ENCODE results near the gene CCNF.
"Not testable (repeated sequence)": the region's sequence is repeated elsewhere in the genome, so short reads cannot be mapped to it uniquely, and the experiment has no call there.

The CCNF gene

DNA sequence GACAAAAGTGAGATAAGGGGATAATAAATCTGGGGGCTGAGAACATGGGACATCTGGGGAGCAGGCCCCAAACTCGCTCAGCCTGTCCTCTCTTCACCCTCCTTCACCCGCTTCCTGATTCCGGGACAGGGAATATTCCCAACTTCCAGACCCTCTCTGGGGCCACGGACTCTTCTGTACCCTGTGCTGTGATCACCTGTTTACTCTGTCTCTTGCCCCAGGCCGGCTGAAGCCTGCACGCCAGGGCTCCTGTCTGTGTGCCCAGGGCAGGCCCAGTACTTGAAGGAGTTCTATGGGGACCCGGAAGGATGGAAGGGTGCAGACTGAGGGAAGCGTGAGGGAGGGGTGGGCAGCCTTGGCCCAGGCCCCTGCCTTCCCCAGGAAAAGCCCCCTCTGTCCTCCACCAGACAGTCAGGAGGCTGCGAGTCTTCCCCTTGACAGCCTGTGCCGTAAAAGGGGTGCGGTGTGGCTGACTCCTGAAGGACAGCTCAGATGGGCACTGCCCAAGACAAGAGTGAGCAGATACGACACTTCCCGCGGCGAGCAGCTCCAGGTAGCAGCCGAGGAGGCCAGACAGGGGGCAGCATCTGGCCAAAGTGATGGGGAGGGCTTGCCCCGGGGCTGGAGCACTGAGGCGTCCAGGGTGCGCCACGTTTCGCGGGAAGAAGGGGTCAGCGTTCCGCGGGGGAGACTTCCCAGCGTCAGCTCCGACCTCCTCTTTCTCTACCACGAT is 1.0 kb upstream of the CCNF start:
- peak overlapping the region; percentile 43 to 67 for H3K27ac ChIP-seq (ENCODE audit: low read depth in 2 of 2, low read length in 2 of 2)
- peak overlapping the region; percentile 74 to 77 for H3K4me3 ChIP-seq (ENCODE audit: low read length in 2 of 2)
- H3K27me3 ChIP-seq (ENCODE audit: control insufficient read depth in 2 of 2, insufficient read depth in 2 of 2, low read length in 2 of 2), result no peaks in the 10 kb centered on the region
- H3K4me1 ChIP-seq (ENCODE audit: control insufficient read depth in 2 of 2, insufficient read depth in 2 of 2, low read length in 2 of 2), result peaks cover 12 to 17% of the 10 kb centered on the region in 2 donors
- H3K9ac ChIP-seq (ENCODE audit: low read depth in 1 of 2, low read length in 2 of 2), result peak overlapping the region; percentile 68 to 78
- H3K36me3 ChIP-seq (ENCODE audit: control insufficient read depth in 2 of 2, insufficient read depth in 2 of 2, low read length in 2 of 2), result peaks cover 0 to 3% of the 10 kb centered on the region in 2 donors
- H3K9me3 ChIP-seq (ENCODE audit: control insufficient read depth in 2 of 2, low read length in 2 of 2), result no peaks in the 10 kb centered on the region

DNA sequence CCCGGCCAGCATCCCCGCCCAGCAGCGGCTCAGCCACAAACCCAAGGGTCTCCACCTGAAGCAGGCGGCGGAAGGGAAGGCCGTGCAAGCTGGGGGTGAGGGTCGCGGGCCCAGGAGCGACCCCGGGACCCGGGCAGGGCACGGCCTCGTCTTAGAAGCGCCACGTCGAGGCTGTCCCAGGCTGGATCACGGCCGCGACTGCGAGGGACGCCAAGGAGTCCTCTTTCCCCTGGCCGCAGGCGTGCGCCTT is 538 bp upstream of the CCNF start:
- peak overlapping the region; percentile 68 to 78 for H3K9ac ChIP-seq (ENCODE audit: low read depth in 1 of 2, low read length in 2 of 2)
- peaks cover 0 to 3% of the 10 kb centered on the region in 2 donors for H3K36me3 ChIP-seq (ENCODE audit: control insufficient read depth in 2 of 2, insufficient read depth in 2 of 2, low read length in 2 of 2)
- H3K27ac ChIP-seq (ENCODE audit: low read depth in 2 of 2, low read length in 2 of 2), result peak overlapping the region; percentile 43 to 67
- H3K27me3 ChIP-seq (ENCODE audit: control insufficient read depth in 2 of 2, insufficient read depth in 2 of 2, low read length in 2 of 2), result no peaks in the 10 kb centered on the region
- H3K4me1 ChIP-seq (ENCODE audit: control insufficient read depth in 2 of 2, insufficient read depth in 2 of 2, low read length in 2 of 2), result peaks cover 12 to 17% of the 10 kb centered on the region in 2 donors
- no peaks in the 10 kb centered on the region for H3K9me3 ChIP-seq (ENCODE audit: control insufficient read depth in 2 of 2, low read length in 2 of 2)
- H3K4me3 ChIP-seq (ENCODE audit: low read length in 2 of 2), result peak overlapping the region; percentile 74 to 77

DNA sequence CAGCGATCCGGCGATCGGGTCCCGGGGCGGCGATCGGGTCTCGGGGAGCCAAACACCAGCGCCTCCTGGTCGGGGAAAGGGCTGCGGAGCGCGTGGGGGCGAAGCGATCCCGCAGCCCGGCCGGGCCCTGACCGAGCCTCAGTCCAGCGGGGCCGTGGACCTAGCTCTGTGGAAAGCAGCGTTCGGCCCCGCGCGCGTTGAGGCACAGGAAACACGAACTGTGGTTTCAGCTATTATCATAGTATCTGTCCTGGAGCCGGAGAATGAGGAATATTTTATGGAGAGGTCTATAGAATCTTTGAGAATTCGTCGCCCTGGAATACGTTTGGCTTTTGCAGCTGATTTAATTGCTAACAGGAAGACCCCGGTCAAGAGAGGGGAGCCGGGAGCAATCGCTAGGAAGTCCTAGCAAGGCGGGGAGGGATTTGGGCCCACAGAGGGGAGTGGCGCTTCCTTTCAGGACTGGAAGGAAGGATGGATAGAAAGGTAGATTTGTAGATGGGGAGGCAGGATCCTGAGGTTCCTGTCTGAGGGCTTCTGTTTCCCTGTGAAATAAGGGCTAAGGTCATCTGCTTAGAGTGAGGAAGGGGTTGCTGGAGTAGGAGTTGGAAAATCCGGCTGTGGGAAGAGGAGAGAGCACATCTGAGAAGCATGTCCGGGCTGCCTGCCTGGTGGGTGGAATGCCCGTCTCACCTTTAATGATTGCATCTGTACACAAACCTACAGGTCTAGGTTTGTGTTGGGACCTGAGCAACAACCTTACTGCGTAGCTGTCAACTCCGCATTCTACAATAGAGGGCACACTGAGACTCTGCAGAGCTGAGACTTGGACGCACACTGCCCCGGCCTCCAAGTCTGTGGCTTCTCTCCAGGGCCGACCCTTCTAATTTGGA is 770 bp downstream of the CCNF start:
- H3K4me3 ChIP-seq (ENCODE audit: low read length in 2 of 2), result peak overlapping the region; percentile 73 to 79
- H3K27ac ChIP-seq (ENCODE audit: low read depth in 2 of 2, low read length in 2 of 2), result no peak overlapping the region
- H3K9me3 ChIP-seq (ENCODE audit: control insufficient read depth in 2 of 2, low read length in 2 of 2), result no peaks in the 10 kb centered on the region
- H3K9ac ChIP-seq (ENCODE audit: low read depth in 1 of 2, low read length in 2 of 2), result peak overlapping the region; percentile 56 to 78
- peaks cover 2 to 3% of the 10 kb centered on the region in 2 donors for H3K36me3 ChIP-seq (ENCODE audit: control insufficient read depth in 2 of 2, insufficient read depth in 2 of 2, low read length in 2 of 2)
- H3K4me1 ChIP-seq (ENCODE audit: control insufficient read depth in 2 of 2, insufficient read depth in 2 of 2, low read length in 2 of 2), result peaks cover 12 to 17% of the 10 kb centered on the region in 2 donors
- no peaks in the 10 kb centered on the region for H3K27me3 ChIP-seq (ENCODE audit: control insufficient read depth in 2 of 2, insufficient read depth in 2 of 2, low read length in 2 of 2)

DNA sequence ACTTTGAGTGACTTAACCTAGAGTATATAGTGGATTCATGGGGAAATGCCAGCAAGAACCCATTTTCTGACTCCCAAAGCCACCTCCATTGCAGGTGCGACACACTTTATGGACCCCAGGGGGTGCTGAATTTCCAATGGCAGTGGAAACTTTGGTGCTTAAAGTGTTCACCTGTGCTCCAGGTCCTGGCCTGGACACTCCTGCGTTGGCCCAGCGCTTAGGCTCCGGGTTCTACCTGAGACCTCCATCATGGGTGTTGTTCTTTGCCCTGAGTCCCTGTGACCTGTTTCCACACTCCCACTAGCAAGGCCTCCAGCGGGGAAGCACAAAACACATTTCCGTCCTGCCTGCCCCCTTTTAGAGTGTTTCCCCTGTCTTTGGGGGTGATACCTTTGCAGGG is 3.0 kb downstream of the CCNF start:
- no peak overlapping the region for H3K4me3 ChIP-seq (ENCODE audit: low read length in 2 of 2)
- no peak overlapping the region for H3K9ac ChIP-seq (ENCODE audit: low read depth in 1 of 2, low read length in 2 of 2)
- H3K27ac ChIP-seq (ENCODE audit: low read depth in 2 of 2, low read length in 2 of 2), result no peak overlapping the region
- peaks cover 3 to 9% of the 10 kb centered on the region in 2 donors for H3K36me3 ChIP-seq (ENCODE audit: control insufficient read depth in 2 of 2, insufficient read depth in 2 of 2, low read length in 2 of 2)
- H3K27me3 ChIP-seq (ENCODE audit: control insufficient read depth in 2 of 2, insufficient read depth in 2 of 2, low read length in 2 of 2), result no peaks in the 10 kb centered on the region
- peaks cover 12 to 17% of the 10 kb centered on the region in 2 donors for H3K4me1 ChIP-seq (ENCODE audit: control insufficient read depth in 2 of 2, insufficient read depth in 2 of 2, low read length in 2 of 2)
- no peaks in the 10 kb centered on the region for H3K9me3 ChIP-seq (ENCODE audit: control insufficient read depth in 2 of 2, low read length in 2 of 2)

DNA sequence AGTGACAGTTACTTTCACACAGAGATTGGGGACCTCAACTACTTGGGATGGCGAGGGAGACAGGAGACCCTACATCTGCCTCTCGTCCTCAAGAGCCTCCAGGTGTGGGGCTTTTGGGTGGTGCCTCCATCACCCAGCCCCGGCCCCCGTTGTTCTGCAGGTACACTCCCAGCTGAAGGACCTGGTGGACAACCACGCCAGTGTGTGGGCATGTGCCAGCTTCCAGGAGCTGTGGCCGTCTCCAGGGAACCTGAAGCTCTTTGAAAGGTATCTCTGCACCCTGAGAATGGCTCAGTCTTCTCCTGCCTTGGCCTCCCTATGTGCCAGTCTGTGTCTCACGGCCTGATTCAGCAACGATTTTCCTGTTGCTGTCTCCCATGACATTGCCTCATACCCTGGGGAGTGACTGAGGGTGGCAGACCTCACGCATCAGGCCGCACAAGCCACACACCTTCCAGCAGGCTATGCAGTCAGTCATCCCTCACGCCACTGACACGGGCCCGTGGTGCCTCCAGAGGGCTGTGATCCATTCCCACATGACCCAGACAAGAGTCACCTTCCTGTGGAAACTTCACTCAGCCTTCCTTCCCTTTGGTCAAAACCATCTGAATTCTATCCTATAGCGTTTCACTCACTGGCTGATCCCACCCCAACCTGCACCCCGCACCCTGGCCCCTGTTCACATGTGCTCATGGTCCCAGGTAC is 3.7 kb downstream of the CCNF start:
- Histone ChIP-seq H3K27me3 (ENCODE audit: control insufficient read depth in 2 of 2, insufficient read depth in 2 of 2, low read length in 2 of 2) (no peaks in the 10 kb centered on the region), H3K36me3 (ENCODE audit: control insufficient read depth in 2 of 2, insufficient read depth in 2 of 2, low read length in 2 of 2) (peaks cover 3 to 11% of the 10 kb centered on the region in 2 donors), H3K4me3 (ENCODE audit: low read length in 2 of 2) (no peak overlapping the region), H3K9ac (ENCODE audit: low read depth in 1 of 2, low read length in 2 of 2) (no peak overlapping the region), H3K9me3 (ENCODE audit: control insufficient read depth in 2 of 2, low read length in 2 of 2) (no peaks in the 10 kb centered on the region), H3K4me1 (ENCODE audit: control insufficient read depth in 2 of 2, insufficient read depth in 2 of 2, low read length in 2 of 2) (peaks cover 12 to 17% of the 10 kb centered on the region in 2 donors), H3K27ac (ENCODE audit: low read depth in 2 of 2, low read length in 2 of 2) (no peak overlapping the region)

DNA sequence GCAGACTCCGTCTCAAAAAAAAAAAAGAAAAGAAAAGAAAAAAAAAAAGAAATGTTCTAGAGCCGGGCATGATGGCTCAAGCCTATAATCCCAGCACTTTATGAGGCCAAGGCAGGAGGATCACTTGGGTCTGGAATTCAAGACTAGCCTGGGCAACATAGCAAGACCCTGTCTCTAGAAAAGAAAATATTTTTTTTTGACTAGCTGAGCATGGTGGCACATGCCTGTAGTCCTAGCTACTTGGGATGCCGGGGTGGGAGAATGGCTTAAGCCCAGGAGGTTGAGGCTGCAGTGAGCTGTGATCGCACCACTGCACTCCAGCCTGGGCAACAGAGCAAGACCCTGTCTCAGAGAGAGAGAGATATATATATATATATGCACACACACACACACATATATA is 6.0 kb downstream of the CCNF start:
- not testable (repeated sequence) for H3K9me3 ChIP-seq (ENCODE audit: control insufficient read depth in 2 of 2, low read length in 2 of 2); H3K27me3 ChIP-seq (ENCODE audit: control insufficient read depth in 2 of 2, insufficient read depth in 2 of 2, low read length in 2 of 2); H3K4me1 ChIP-seq (ENCODE audit: control insufficient read depth in 2 of 2, insufficient read depth in 2 of 2, low read length in 2 of 2); H3K9ac ChIP-seq (ENCODE audit: low read depth in 1 of 2, low read length in 2 of 2); H3K4me3 ChIP-seq (ENCODE audit: low read length in 2 of 2); H3K27ac ChIP-seq (ENCODE audit: low read depth in 2 of 2, low read length in 2 of 2)
- H3K36me3 ChIP-seq (ENCODE audit: control insufficient read depth in 2 of 2, insufficient read depth in 2 of 2, low read length in 2 of 2), result peaks cover 3 to 11% of the 10 kb centered on the region in 2 donors

DNA sequence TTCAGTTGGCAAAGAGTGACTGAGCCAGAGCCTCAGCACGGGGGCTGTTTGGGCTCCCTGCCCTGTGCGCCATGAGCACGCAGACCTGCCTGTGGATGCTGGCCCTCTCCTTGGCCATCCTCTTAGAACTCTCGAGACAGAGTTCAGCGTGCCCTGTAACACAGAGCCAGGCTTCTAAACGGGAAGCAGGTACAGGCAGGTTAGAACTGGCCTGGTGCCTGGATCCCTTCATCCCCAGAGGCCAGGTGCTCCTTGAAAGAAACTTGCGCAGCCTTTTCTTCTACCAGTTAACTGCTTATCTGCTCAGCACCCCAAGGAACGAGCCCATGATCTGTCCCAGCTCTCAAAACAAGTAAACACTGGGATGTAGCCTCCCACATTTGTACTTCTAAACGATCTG is 6.9 kb downstream of the CCNF start:
- H3K9ac ChIP-seq (ENCODE audit: low read depth in 1 of 2, low read length in 2 of 2), result no peak overlapping the region
- H3K27me3 ChIP-seq (ENCODE audit: control insufficient read depth in 2 of 2, insufficient read depth in 2 of 2, low read length in 2 of 2), result no peaks in the 10 kb centered on the region
- H3K4me1 ChIP-seq (ENCODE audit: control insufficient read depth in 2 of 2, insufficient read depth in 2 of 2, low read length in 2 of 2), result no peaks in the 10 kb centered on the region
- H3K4me3 ChIP-seq (ENCODE audit: low read length in 2 of 2), result no peak overlapping the region
- peaks cover 3 to 11% of the 10 kb centered on the region in 2 donors for H3K36me3 ChIP-seq (ENCODE audit: control insufficient read depth in 2 of 2, insufficient read depth in 2 of 2, low read length in 2 of 2)
- no peaks in the 10 kb centered on the region for H3K9me3 ChIP-seq (ENCODE audit: control insufficient read depth in 2 of 2, low read length in 2 of 2)
- H3K27ac ChIP-seq (ENCODE audit: low read depth in 2 of 2, low read length in 2 of 2), result no peak overlapping the region

DNA sequence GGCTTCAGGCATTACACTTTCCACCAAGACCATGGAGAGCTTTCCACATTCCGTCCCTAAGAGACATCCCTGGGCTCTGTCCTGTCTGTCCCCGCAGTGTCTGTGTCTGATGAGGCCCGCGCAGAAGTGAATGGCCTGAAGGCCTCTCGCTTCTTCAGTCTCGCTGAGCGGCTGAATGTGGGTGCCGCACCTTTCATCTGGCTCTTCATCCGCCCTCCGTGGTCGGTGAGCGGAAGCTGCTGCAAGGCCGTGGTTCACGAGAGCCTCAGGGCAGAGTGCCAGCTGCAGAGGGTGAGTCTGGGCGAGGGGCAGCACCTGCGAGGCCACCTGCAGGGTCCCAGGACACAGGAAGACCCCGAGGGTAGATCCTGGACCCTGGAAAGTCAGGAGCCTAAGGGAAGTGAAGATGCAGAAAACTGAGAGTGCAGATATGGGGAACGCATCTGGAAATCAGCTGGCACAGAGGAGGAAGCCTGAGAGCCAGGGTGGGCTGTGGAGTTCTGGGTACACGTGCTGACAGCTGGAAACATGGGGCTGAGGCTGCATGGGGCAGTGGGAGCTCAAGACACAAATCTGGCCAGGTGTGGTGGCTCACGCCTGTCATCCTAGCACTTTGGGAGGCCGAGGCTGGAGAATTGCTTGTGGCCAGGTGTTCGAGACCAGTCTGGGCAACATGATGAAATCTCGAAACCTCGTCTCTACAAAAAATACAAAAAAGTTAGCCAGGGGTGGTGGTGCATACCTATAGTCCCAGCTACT is 8.0 kb downstream of the CCNF start:
- no peaks in the 10 kb centered on the region for H3K4me1 ChIP-seq (ENCODE audit: control insufficient read depth in 2 of 2, insufficient read depth in 2 of 2, low read length in 2 of 2)
- H3K9me3 ChIP-seq (ENCODE audit: control insufficient read depth in 2 of 2, low read length in 2 of 2), result no peaks in the 10 kb centered on the region
- no peak overlapping the region for H3K9ac ChIP-seq (ENCODE audit: low read depth in 1 of 2, low read length in 2 of 2)
- no peak overlapping the region for H3K27ac ChIP-seq (ENCODE audit: low read depth in 2 of 2, low read length in 2 of 2)
- no peaks in the 10 kb centered on the region for H3K27me3 ChIP-seq (ENCODE audit: control insufficient read depth in 2 of 2, insufficient read depth in 2 of 2, low read length in 2 of 2)
- H3K36me3 ChIP-seq (ENCODE audit: control insufficient read depth in 2 of 2, insufficient read depth in 2 of 2, low read length in 2 of 2), result peaks cover 3 to 11% of the 10 kb centered on the region in 2 donors
- no peak overlapping the region for H3K4me3 ChIP-seq (ENCODE audit: low read length in 2 of 2)

DNA sequence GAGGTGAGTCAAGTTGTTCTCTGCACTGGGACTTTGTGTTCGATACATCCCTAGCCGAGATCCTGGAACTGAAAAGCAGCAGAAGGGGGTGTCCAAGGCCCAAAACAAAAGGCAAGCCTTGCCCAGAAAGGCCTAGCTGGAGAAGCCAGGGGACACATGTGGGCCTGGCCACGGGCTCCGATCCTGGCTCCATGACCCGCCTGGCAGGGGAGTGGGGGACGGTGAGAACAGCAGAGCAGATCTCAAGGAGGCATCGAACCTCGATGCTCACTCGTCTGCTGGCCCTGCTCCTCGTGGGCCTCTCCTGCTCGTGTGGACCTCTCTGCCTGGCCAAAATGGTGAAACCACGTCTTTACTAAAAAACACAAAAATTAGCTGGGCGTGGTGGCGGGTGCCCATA is 8.9 kb downstream of the CCNF start:
- H3K4me1 ChIP-seq (ENCODE audit: control insufficient read depth in 2 of 2, insufficient read depth in 2 of 2, low read length in 2 of 2), result no peaks in the 10 kb centered on the region
- no peak overlapping the region for H3K9ac ChIP-seq (ENCODE audit: low read depth in 1 of 2, low read length in 2 of 2)
- H3K9me3 ChIP-seq (ENCODE audit: control insufficient read depth in 2 of 2, low read length in 2 of 2), result no peaks in the 10 kb centered on the region
- no peak overlapping the region for H3K4me3 ChIP-seq (ENCODE audit: low read length in 2 of 2)
- H3K27ac ChIP-seq (ENCODE audit: low read depth in 2 of 2, low read length in 2 of 2), result no peak overlapping the region
- no peaks in the 10 kb centered on the region for H3K27me3 ChIP-seq (ENCODE audit: control insufficient read depth in 2 of 2, insufficient read depth in 2 of 2, low read length in 2 of 2)
- H3K36me3 ChIP-seq (ENCODE audit: control insufficient read depth in 2 of 2, insufficient read depth in 2 of 2, low read length in 2 of 2), result peaks cover 0 to 11% of the 10 kb centered on the region in 2 donors

Measured in mucosa of rectum (tissue), 2 donors.